Duodenal mucosa (tissue), 2 donors: ENCODE data around the gene SIAE.

Experiments
- H3K27ac ChIP-seq: one replicate; pipeline ENCODE4 v1.7.0; 2013; ENCODE audit warnings: low read depth, low read length
- H3K27me3 ChIP-seq, 2 donors: one replicate each; pipeline ENCODE4 v1.7.0; 2013; ENCODE audit warnings: low read length in 2 of 2, control low read depth in 1 of 2; ENCODE audit not compliant: insufficient read depth in 2 of 2, control insufficient read depth in 1 of 2
- H3K36me3 ChIP-seq, 2 donors: one replicate each; pipeline ENCODE4 v1.7.0; 2013; ENCODE audit warnings: low read length in 2 of 2, control low read depth in 1 of 2; ENCODE audit not compliant: insufficient read depth in 2 of 2, control insufficient read depth in 1 of 2
- H3K4me1 ChIP-seq, 2 donors: one replicate each; pipeline ENCODE4 v1.7.0; 2013; ENCODE audit warnings: low read length in 2 of 2, control low read depth in 1 of 2; ENCODE audit not compliant: insufficient read depth in 2 of 2, control insufficient read depth in 1 of 2
- H3K4me3 ChIP-seq, 2 donors: one replicate each; pipeline ENCODE4 v1.7.0; 2013; ENCODE audit warnings: low read length in 2 of 2, low read depth in 1 of 2
- H3K9ac ChIP-seq, 2 donors: one replicate each; pipeline ENCODE4 v1.7.0; 2013; ENCODE audit warnings: low read length in 2 of 2, low read depth in 1 of 2
- H3K9me3 ChIP-seq, 2 donors: one replicate each; pipeline ENCODE4 v1.7.0; 2013; ENCODE audit warnings: low read length in 2 of 2, control low read depth in 1 of 2; ENCODE audit not compliant: control insufficient read depth in 1 of 2

SIAE gene

GRCh38 chr11:124673333-124674167 lies at the start of gene SIAE, which contains the start of gene SPA17:
Gene SIAE, minus strand, starts transcription at chr11:124673739. Its CDS starts 31 bp downstream, at chr11:124673708.
Gene SPA17, plus strand, starts transcription at chr11:124673904. Its CDS starts 1,361 bp downstream, at chr11:124675265.
- no peaks in the 10 kb centered on the region for H3K27me3 ChIP-seq
- peak within 1 kb of the TSS; percentile 85 for H3K27ac ChIP-seq
- H3K4me3 ChIP-seq, result peak within 1 kb of the TSS; percentile 86 to 89
- H3K9ac ChIP-seq, result peak within 1 kb of the TSS; percentile 87 to 93
- peaks cover 12 to 16% of the 10 kb centered on the region in 2 donors for H3K4me1 ChIP-seq
- no peaks in the 10 kb centered on the region for H3K36me3 ChIP-seq
- no peaks in the 10 kb centered on the region for H3K9me3 ChIP-seq

- Histone ChIP-seq H3K9me3 (no peaks in the 10 kb centered on the region), H3K36me3 (no peaks in the 10 kb centered on the region), H3K27me3 (peaks cover 28 to 50% of the 10 kb centered on the region in 2 donors), H3K9ac (no peak overlapping the region), H3K4me1 (peaks cover 19 to 26% of the 10 kb centered on the region in 2 donors), H3K27ac (no peak overlapping the region), H3K4me3 (no peak overlapping the region)
Measured at GRCh38 chr11:124722176-124722575, 48.6 kb upstream of the SIAE start.

GRCh38 chr11:124719534-124719933 lies 46.0 kb upstream of the SIAE start:
- H3K9ac ChIP-seq, result no peak overlapping the region
- no peaks in the 10 kb centered on the region for H3K9me3 ChIP-seq
- peaks cover 33 to 57% of the 10 kb centered on the region in 2 donors for H3K27me3 ChIP-seq
- no peaks in the 10 kb centered on the region for H3K36me3 ChIP-seq
- H3K4me1 ChIP-seq, result peaks cover 8 to 15% of the 10 kb centered on the region in 2 donors
- H3K4me3 ChIP-seq, result no peak overlapping the region
- H3K27ac ChIP-seq, result no peak overlapping the region

- H3K27ac ChIP-seq, result no peak overlapping the region
- no peaks in the 10 kb centered on the region for H3K9me3 ChIP-seq
- H3K4me3 ChIP-seq, result no peak overlapping the region
- H3K36me3 ChIP-seq, result no peaks in the 10 kb centered on the region
- peaks cover 33 to 57% of the 10 kb centered on the region in 2 donors for H3K27me3 ChIP-seq
- H3K4me1 ChIP-seq, result peaks cover 8 to 15% of the 10 kb centered on the region in 2 donors
- no peak overlapping the region for H3K9ac ChIP-seq
Measured at GRCh38 chr11:124718801-124719200, 45.3 kb upstream of the SIAE start.

- H3K4me3 ChIP-seq, result peak overlapping the region; percentile 55 to 59
- H3K36me3 ChIP-seq, result no peaks in the 10 kb centered on the region
- no peak overlapping the region for H3K27ac ChIP-seq
- peaks cover 8 to 15% of the 10 kb centered on the region in 2 donors for H3K4me1 ChIP-seq
- no peaks in the 10 kb centered on the region for H3K9me3 ChIP-seq
- peaks cover 33 to 57% of the 10 kb centered on the region in 2 donors for H3K27me3 ChIP-seq
- peak overlapping the region in 1 of 2 donors; percentile 20 for H3K9ac ChIP-seq
Measured at GRCh38 chr11:124717786-124718651, 44.5 kb upstream of the SIAE start.

- Histone ChIP-seq H3K27ac (no peak overlapping the region), H3K27me3 (peaks cover 33 to 57% of the 10 kb centered on the region in 2 donors), H3K36me3 (no peaks in the 10 kb centered on the region), H3K9me3 (no peaks in the 10 kb centered on the region), H3K4me1 (peaks cover 8 to 15% of the 10 kb centered on the region in 2 donors), H3K4me3 (peak overlapping the region; percentile 55 to 59), H3K9ac (peak overlapping the region in 1 of 2 donors; percentile 20)
Measured at GRCh38 chr11:124717421-124717785, 43.9 kb upstream of the SIAE start.

- H3K27ac ChIP-seq, result no peak overlapping the region
- no peaks in the 10 kb centered on the region for H3K9me3 ChIP-seq
- H3K4me1 ChIP-seq, result peaks cover 8 to 15% of the 10 kb centered on the region in 2 donors
- H3K27me3 ChIP-seq, result peaks cover 33 to 56% of the 10 kb centered on the region in 2 donors
- no peaks in the 10 kb centered on the region for H3K36me3 ChIP-seq
- H3K4me3 ChIP-seq, result no peak overlapping the region
- H3K9ac ChIP-seq, result no peak overlapping the region
Measured at GRCh38 chr11:124716591-124716990, 43.1 kb upstream of the SIAE start.

- no peak overlapping the region for H3K9ac ChIP-seq
- H3K27me3 ChIP-seq, result peaks cover 5 to 14% of the 10 kb centered on the region in 2 donors
- no peaks in the 10 kb centered on the region for H3K4me1 ChIP-seq
- no peak overlapping the region for H3K27ac ChIP-seq
- H3K4me3 ChIP-seq, result no peak overlapping the region
- no peaks in the 10 kb centered on the region for H3K36me3 ChIP-seq
- no peaks in the 10 kb centered on the region for H3K9me3 ChIP-seq
Measured at GRCh38 chr11:124712392-124712791, 38.9 kb upstream of the SIAE start.

GRCh38 chr11:124707829-124708228 lies 34.3 kb upstream of the SIAE start:
- Histone ChIP-seq H3K36me3 (no peaks in the 10 kb centered on the region), H3K27me3 (no peaks in the 10 kb centered on the region), H3K9me3 (no peaks in the 10 kb centered on the region), H3K4me1 (no peaks in the 10 kb centered on the region), H3K27ac (no peak overlapping the region), H3K9ac (no peak overlapping the region), H3K4me3 (no peak overlapping the region)

- H3K4me1 ChIP-seq, result no peaks in the 10 kb centered on the region
- no peak overlapping the region for H3K4me3 ChIP-seq
Measured at GRCh38 chr11:124700028-124700427, 26.5 kb upstream of the SIAE start.

More at GRCh38 chr11:124700028-124700427, 26.5 kb upstream of the SIAE start:
- Histone ChIP-seq H3K36me3 (no peaks in the 10 kb centered on the region), H3K9me3 (no peaks in the 10 kb centered on the region), H3K27ac (no peak overlapping the region), H3K27me3 (peaks cover 0 to 2% of the 10 kb centered on the region in 2 donors), H3K9ac (no peak overlapping the region)
